Measurements from ENCODE around the gene MYNN.

MYNN gene

DNA sequence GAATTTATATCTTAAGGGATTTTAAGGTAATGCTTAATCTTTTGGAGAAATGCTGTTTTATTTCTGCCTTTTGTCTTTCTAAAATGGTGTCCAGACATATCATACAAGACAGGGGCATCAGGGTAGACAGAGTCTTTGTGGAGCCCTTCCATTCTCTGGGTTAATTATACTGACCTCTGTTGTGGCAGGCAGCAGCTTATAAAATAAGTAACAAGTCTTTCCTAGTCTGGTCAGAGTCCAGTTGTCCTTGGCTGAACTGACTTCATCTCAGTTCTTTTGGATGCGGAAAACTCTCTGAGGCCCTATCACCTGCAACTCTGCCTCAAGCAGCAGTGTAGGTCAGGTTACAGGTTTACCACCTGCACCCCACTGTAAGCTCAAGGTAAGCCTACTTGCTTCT, 19.2 kb downstream of the MYNN start:
- Histone ChIP-seq H2AFZ (ENCODE audit: low read depth, low read length) (no peak overlapping the region), H2BK120ac (ENCODE audit: low read depth, low read length) (no peak overlapping the region), H4K8ac (ENCODE audit: low read length) (no peak overlapping the region), H3K36me3 (ENCODE audit: control insufficient read depth in 1 of 2, insufficient read depth in 2 of 2, low read depth in 1 of 2, low read length in 2 of 2) (peaks cover 3 to 56% of the 10 kb centered on the region in 2 experiments), H3K27me3 (ENCODE audit: control insufficient read depth in 1 of 2, insufficient read depth in 1 of 2, low read length in 2 of 2) (no peaks in the 10 kb centered on the region), H3K4me3 (ENCODE audit: insufficient read depth in 1 of 2, low read depth in 1 of 2, low read length in 2 of 2) (no peak overlapping the region), H3K23ac (ENCODE audit: low read length in 2 of 2) (no peak overlapping the region), H2BK15ac (ENCODE audit: low read depth, poor library complexity, severe bottlenecking) (no peak overlapping the region), H3K4ac (ENCODE audit: low read depth in 1 of 2, low read length in 2 of 2) (no peak overlapping the region), H3K9me3 (ENCODE audit: control insufficient read depth, low read length) (no peaks in the 10 kb centered on the region), H2BK5ac (ENCODE audit: low read depth, low read length, poor library complexity, severe bottlenecking) (no peak overlapping the region), H3K18ac (ENCODE audit: low read depth in 1 of 2, low read length in 2 of 2) (no peak overlapping the region), H3K9ac (ENCODE audit: low read length) (no peak overlapping the region), H2BK12ac (ENCODE audit: low read length in 2 of 2) (no peak overlapping the region), H3K14ac (ENCODE audit: low read length in 2 of 2) (no peak overlapping the region), H3K4me1 (ENCODE audit: control insufficient read depth, insufficient read depth, low read depth, low read length) (no peaks in the 10 kb centered on the region), H3K27ac (ENCODE audit: low read length, poor library complexity, severe bottlenecking) (no peak overlapping the region), H4K91ac (ENCODE audit: low read length) (no peak overlapping the region), H3K79me1 (replicated peaks; ENCODE audit: low read length, poor library complexity, severe bottlenecking) (peaks cover 6% of the 10 kb centered on the region), H3K4me2 (ENCODE audit: low read length, poor library complexity, severe bottlenecking) (no peak overlapping the region), H2AK5ac (ENCODE audit: low read length, severe bottlenecking) (no peak overlapping the region)
- no peak for DNase-seq
- 100% methylated on average over 1 of the region's 1 CpG for WGBS

DNA sequence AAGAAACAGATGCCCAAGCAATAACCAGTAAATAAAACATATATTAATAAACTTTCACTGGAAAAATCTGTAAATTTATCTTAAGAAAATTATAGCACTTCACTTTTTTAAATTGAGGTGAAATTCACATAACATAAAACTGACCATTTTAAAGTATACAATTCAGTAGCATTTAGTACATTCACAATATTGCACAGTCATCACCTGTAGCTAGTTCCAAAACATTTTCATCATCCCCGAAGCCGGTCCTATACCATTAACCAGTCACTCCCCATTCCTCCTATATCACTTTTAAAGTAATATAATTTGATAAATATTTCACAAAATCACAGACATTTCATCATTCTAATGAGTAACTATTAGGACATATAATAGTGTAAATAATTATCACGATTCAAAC, 31.5 kb downstream of the MYNN start:
- Histone ChIP-seq H3K14ac (ENCODE audit: low read length in 2 of 2) (no peak overlapping the region), H3K9me3 (ENCODE audit: control insufficient read depth, low read length) (no peaks in the 10 kb centered on the region), H3K27me3 (ENCODE audit: control insufficient read depth in 1 of 2, insufficient read depth in 1 of 2, low read length in 2 of 2) (no peaks in the 10 kb centered on the region), H3K4me2 (ENCODE audit: low read length, poor library complexity, severe bottlenecking) (no peak overlapping the region), H3K4ac (ENCODE audit: low read depth in 1 of 2, low read length in 2 of 2) (no peak overlapping the region), H3K27ac (ENCODE audit: low read length, poor library complexity, severe bottlenecking) (no peak overlapping the region), H3K4me1 (ENCODE audit: control insufficient read depth, insufficient read depth, low read depth, low read length) (no peaks in the 10 kb centered on the region), H4K91ac (ENCODE audit: low read length) (no peak overlapping the region), H2AK5ac (ENCODE audit: low read length, severe bottlenecking) (no peak overlapping the region), H2BK15ac (ENCODE audit: low read depth, poor library complexity, severe bottlenecking) (no peak overlapping the region), H2BK12ac (ENCODE audit: low read length in 2 of 2) (no peak overlapping the region), H3K18ac (ENCODE audit: low read depth in 1 of 2, low read length in 2 of 2) (no peak overlapping the region), H2BK5ac (ENCODE audit: low read depth, low read length, poor library complexity, severe bottlenecking) (no peak overlapping the region), H3K23ac (ENCODE audit: low read length in 2 of 2) (no peak overlapping the region), H2BK120ac (ENCODE audit: low read depth, low read length) (no peak overlapping the region), H3K9ac (ENCODE audit: low read length) (no peak overlapping the region), H3K79me1 (replicated peaks; ENCODE audit: low read length, poor library complexity, severe bottlenecking) (no peaks in the 10 kb centered on the region), H2AFZ (ENCODE audit: low read depth, low read length) (no peak overlapping the region), H3K36me3 (ENCODE audit: control insufficient read depth in 1 of 2, insufficient read depth in 2 of 2, low read depth in 1 of 2, low read length in 2 of 2) (peaks cover 4 to 31% of the 10 kb centered on the region in 2 experiments), H4K8ac (ENCODE audit: low read length) (no peak overlapping the region), H3K4me3 (ENCODE audit: insufficient read depth in 1 of 2, low read depth in 1 of 2, low read length in 2 of 2) (no peak overlapping the region)
- DNase-seq, result no peak
- WGBS, result no CpG with 5 or more reads among the region's 3 CpGs

DNA sequence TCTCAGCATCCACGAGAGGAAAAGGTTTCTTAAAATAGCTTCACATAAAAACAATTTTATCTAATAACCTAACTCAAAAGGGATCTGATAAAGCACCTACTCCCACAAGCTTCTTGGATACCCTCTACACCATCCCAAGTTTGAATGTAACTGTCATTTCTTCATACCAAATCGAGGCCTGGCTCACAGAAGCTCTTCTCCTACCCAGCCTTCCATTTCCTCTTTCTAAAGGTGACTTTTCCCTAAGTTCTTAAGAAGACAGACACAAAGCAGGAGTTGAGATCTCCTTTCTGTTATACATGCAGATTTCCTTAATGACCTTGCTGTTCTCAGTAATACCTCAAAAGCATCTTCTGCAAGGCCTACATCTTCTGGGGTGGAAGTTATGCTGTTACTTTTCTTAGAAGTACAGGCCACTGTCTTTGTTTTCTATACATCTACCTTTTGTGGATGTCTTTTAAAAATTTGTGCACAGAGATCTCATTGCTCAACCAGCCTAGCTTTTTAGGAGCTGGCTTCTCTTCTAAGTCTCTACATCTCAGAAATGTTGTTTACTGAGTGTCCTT, 36.1 kb downstream of the MYNN start:
- Histone ChIP-seq H3K9me3 (ENCODE audit: control insufficient read depth, low read length) (no peaks in the 10 kb centered on the region), H3K4ac (ENCODE audit: low read depth in 1 of 2, low read length in 2 of 2) (no peak overlapping the region), H3K36me3 (ENCODE audit: control insufficient read depth in 1 of 2, insufficient read depth in 2 of 2, low read depth in 1 of 2, low read length in 2 of 2) (peaks cover 3 to 4% of the 10 kb centered on the region in 2 experiments), H3K23ac (ENCODE audit: low read length in 2 of 2) (no peak overlapping the region), H3K9ac (ENCODE audit: low read length) (no peak overlapping the region), H2BK12ac (ENCODE audit: low read length in 2 of 2) (no peak overlapping the region), H2AK5ac (ENCODE audit: low read length, severe bottlenecking) (no peak overlapping the region), H2BK5ac (ENCODE audit: low read depth, low read length, poor library complexity, severe bottlenecking) (no peak overlapping the region), H3K4me3 (ENCODE audit: insufficient read depth in 1 of 2, low read depth in 1 of 2, low read length in 2 of 2) (no peak overlapping the region), H3K27ac (ENCODE audit: low read length, poor library complexity, severe bottlenecking) (no peak overlapping the region), H3K18ac (ENCODE audit: low read depth in 1 of 2, low read length in 2 of 2) (no peak overlapping the region), H4K91ac (ENCODE audit: low read length) (no peak overlapping the region), H3K14ac (ENCODE audit: low read length in 2 of 2) (no peak overlapping the region), H3K79me1 (replicated peaks; ENCODE audit: low read length, poor library complexity, severe bottlenecking) (no peaks in the 10 kb centered on the region), H2AFZ (ENCODE audit: low read depth, low read length) (no peak overlapping the region), H3K27me3 (ENCODE audit: control insufficient read depth in 1 of 2, insufficient read depth in 1 of 2, low read length in 2 of 2) (no peaks in the 10 kb centered on the region), H4K8ac (ENCODE audit: low read length) (no peak overlapping the region), H3K4me2 (ENCODE audit: low read length, poor library complexity, severe bottlenecking) (no peak overlapping the region), H2BK15ac (ENCODE audit: low read depth, poor library complexity, severe bottlenecking) (no peak overlapping the region), H3K4me1 (ENCODE audit: control insufficient read depth, insufficient read depth, low read depth, low read length) (peaks cover 11% of the 10 kb centered on the region), H2BK120ac (ENCODE audit: low read depth, low read length) (no peak overlapping the region)
- no peak for DNase-seq
- 87% methylated on average over 2 of the region's 2 CpGs for WGBS

DNA sequence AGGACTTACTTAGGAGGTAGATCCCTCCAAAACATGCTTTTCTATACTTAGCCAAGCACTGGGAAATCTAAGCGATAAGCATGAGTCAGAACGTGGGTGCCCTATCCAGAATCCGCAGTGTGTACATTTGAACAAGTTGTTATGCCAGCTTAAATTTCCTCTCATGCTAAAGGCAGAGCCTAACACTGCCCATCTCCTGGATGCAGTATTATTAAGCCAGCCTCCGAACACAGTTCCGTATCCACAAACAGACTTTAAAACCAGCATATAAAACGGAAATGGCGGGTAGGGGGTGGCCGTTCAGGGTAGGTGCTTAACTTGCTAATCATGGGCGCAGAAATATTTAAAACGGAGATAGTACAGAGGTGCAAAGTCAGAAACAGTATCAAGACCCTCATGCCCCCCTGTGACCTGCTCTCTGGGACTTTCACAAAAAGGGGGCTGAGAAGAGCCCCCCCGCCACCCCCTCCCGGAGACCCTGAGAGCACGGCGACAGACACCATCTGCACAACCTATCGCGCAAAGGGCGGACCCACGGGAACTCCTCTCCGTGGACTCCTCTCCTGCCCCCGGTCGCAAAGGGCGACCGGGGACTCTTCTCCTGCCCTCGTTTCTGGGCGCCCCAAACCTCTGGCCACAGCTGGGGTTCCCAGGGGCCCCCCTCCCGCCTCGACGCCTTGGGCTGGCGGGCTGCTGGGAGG, 38.6 kb downstream of the MYNN start:
- 6% methylated on average over 26 of the region's 29 CpGs for WGBS

More for the DNA sequence above, 38.6 kb downstream of the MYNN start:
- H3K27ac ChIP-seq (ENCODE audit: low read length, poor library complexity, severe bottlenecking), result no peak overlapping the region
- peak overlapping the region; percentile 0 to 93 for H3K4ac ChIP-seq (ENCODE audit: low read depth in 1 of 2, low read length in 2 of 2)
- peak overlapping the region; percentile 85 for H2AFZ ChIP-seq (ENCODE audit: low read depth, low read length)
- peaks cover 11% of the 10 kb centered on the region for H3K4me1 ChIP-seq (ENCODE audit: control insufficient read depth, insufficient read depth, low read depth, low read length)
- peak overlapping the region; percentile 51 to 77 for H3K4me3 ChIP-seq (ENCODE audit: insufficient read depth in 1 of 2, low read depth in 1 of 2, low read length in 2 of 2)
- no peaks in the 10 kb centered on the region for H3K79me1 ChIP-seq (replicated peaks; ENCODE audit: low read length, poor library complexity, severe bottlenecking)
- no peak overlapping the region for H2AK5ac ChIP-seq (ENCODE audit: low read length, severe bottlenecking)
- peak overlapping the region; percentile 100 for H4K8ac ChIP-seq (ENCODE audit: low read length)
- H3K9me3 ChIP-seq (ENCODE audit: control insufficient read depth, low read length), result peaks cover 7% of the 10 kb centered on the region
- DNase-seq, result peak; percentile 74
- peak overlapping the region; percentile 99 for H4K91ac ChIP-seq (ENCODE audit: low read length)
- peak overlapping the region; percentile 88 for H3K9ac ChIP-seq (ENCODE audit: low read length)
- peak overlapping the region in 1 of 2 experiments; percentile 51 for H2BK12ac ChIP-seq (ENCODE audit: low read length in 2 of 2)
- H2BK5ac ChIP-seq (ENCODE audit: low read depth, low read length, poor library complexity, severe bottlenecking), result no peak overlapping the region
- peak overlapping the region; percentile 97 to 100 for H3K18ac ChIP-seq (ENCODE audit: low read depth in 1 of 2, low read length in 2 of 2)
- H2BK15ac ChIP-seq (ENCODE audit: low read depth, poor library complexity, severe bottlenecking), result peak overlapping the region; percentile 96
- peaks cover 3 to 4% of the 10 kb centered on the region in 2 experiments for H3K36me3 ChIP-seq (ENCODE audit: control insufficient read depth in 1 of 2, insufficient read depth in 2 of 2, low read depth in 1 of 2, low read length in 2 of 2)
- H3K4me2 ChIP-seq (ENCODE audit: low read length, poor library complexity, severe bottlenecking), result peak overlapping the region; percentile 94
- H3K23ac ChIP-seq (ENCODE audit: low read length in 2 of 2), result peak overlapping the region in 1 of 2 experiments; percentile 66
- no peak overlapping the region for H2BK120ac ChIP-seq (ENCODE audit: low read depth, low read length)
- no peaks in the 10 kb centered on the region for H3K27me3 ChIP-seq (ENCODE audit: control insufficient read depth in 1 of 2, insufficient read depth in 1 of 2, low read length in 2 of 2)
- H3K14ac ChIP-seq (ENCODE audit: low read length in 2 of 2), result peak overlapping the region in 1 of 2 experiments; percentile 44
